ENCODE data around the gene ARHGAP42. TPM values are rescaled to one million over a fixed set of nuclear protein-coding genes. Genes with fewer than 3 reads are reported as not detected.

Gene ARHGAP42
- polyA plus RNA-seq, 3 donors, result 0.13 TPM; not detected in 2

GRCh38 chr11:100752371-100753171, 65.5 kb downstream of the ARHGAP42 start:
- H3K27ac Mint-ChIP-seq, result no peak overlapping the region
- no peak for TF ChIP-seq CTCF (IDR thresholded peaks at IDR 0.05)
- no peak overlapping the region for H3K9ac ChIP-seq (ENCODE audit: insufficient read depth, low read length, poor library complexity, severe bottlenecking)
- H3K4me3 ChIP-seq (replicated peaks in 1 of 3; ENCODE audit: low read depth in 2 of 3, low read length in 3 of 3), result no peak overlapping the region
- peaks cover 0 to 4% (median 0%) of the 10 kb centered on the region in 3 donors for H3K27me3 Mint-ChIP-seq (ENCODE audit: low read depth in 3 of 3)
- H4K20me1 ChIP-seq (ENCODE audit: insufficient read depth, low read length), result no peaks in the 10 kb centered on the region
- H3K27me3 ChIP-seq (ENCODE audit: control insufficient read depth in 2 of 2, insufficient read depth in 2 of 2, low read length in 2 of 2), result no peaks in the 10 kb centered on the region
- H3K4me2 ChIP-seq (replicated peaks; ENCODE audit: extremely low read depth, low read length, poor library complexity, severe bottlenecking), result no peak overlapping the region
- no peaks in the 10 kb centered on the region for H3K36me3 Mint-ChIP-seq
- no peak for DNase-seq
- no peaks in the 10 kb centered on the region for H3K79me2 ChIP-seq (ENCODE audit: insufficient read depth, low read length)
- H3K4me1 Mint-ChIP-seq, result no peaks in the 10 kb centered on the region
- H3K9me3 ChIP-seq (replicated peaks in 1 of 2; ENCODE audit: control insufficient read depth in 1 of 2, insufficient read depth in 1 of 2, low read length in 2 of 2), result peaks cover 14 to 23% of the 10 kb centered on the region in 2 donors
- WGBS (ENCODE audit: insufficient coverage), result 94% methylated on average over 4 of the region's 5 CpGs
- H3K36me3 ChIP-seq (replicated peaks in 1 of 2; ENCODE audit: control insufficient read depth in 1 of 2, insufficient read depth in 2 of 2, low read length in 2 of 2), result no peaks in the 10 kb centered on the region
- H2AFZ ChIP-seq (ENCODE audit: insufficient read depth, low read depth, low read length, poor library complexity, severe bottlenecking), result no peak overlapping the region
- H3K27ac ChIP-seq (ENCODE audit: low read depth in 1 of 2, low read length in 2 of 2), result no peak overlapping the region
- H3K4me1 ChIP-seq (ENCODE audit: control insufficient read depth in 1 of 2, insufficient read depth in 2 of 2, low read length in 2 of 2), result no peaks in the 10 kb centered on the region
- intact Hi-C loops (cut with micrococcal nuclease), result no loop called here
- H3K4me3 Mint-ChIP-seq, result no peak overlapping the region
- peaks cover 14 to 36% (median 24%) of the 10 kb centered on the region in 7 donors for H3K9me3 Mint-ChIP-seq

GRCh38 chr11:100753172-100753543, 66.1 kb downstream of the ARHGAP42 start:
- no peak overlapping the region for H3K4me2 ChIP-seq (replicated peaks; ENCODE audit: extremely low read depth, low read length, poor library complexity, severe bottlenecking)
- 71% methylated on average over 4 of the region's 4 CpGs for WGBS (ENCODE audit: insufficient coverage)
- H3K9me3 Mint-ChIP-seq, result peaks cover 14 to 36% (median 24%) of the 10 kb centered on the region in 7 donors

More at GRCh38 chr11:100753172-100753543, 66.1 kb downstream of the ARHGAP42 start:
- no peak overlapping the region for H3K27ac Mint-ChIP-seq
- no peaks in the 10 kb centered on the region for H3K4me1 Mint-ChIP-seq
- no peaks in the 10 kb centered on the region for H3K36me3 ChIP-seq (replicated peaks in 1 of 2; ENCODE audit: control insufficient read depth in 1 of 2, insufficient read depth in 2 of 2, low read length in 2 of 2)
- TF ChIP-seq CTCF (IDR thresholded peaks at IDR 0.05), result no peak
- no peaks in the 10 kb centered on the region for H3K79me2 ChIP-seq (ENCODE audit: insufficient read depth, low read length)
- H3K4me3 Mint-ChIP-seq, result no peak overlapping the region
- no peaks in the 10 kb centered on the region for H3K4me1 ChIP-seq (ENCODE audit: control insufficient read depth in 1 of 2, insufficient read depth in 2 of 2, low read length in 2 of 2)
- H4K20me1 ChIP-seq (ENCODE audit: insufficient read depth, low read length), result no peaks in the 10 kb centered on the region
- peaks cover 0 to 4% (median 0%) of the 10 kb centered on the region in 3 donors for H3K27me3 Mint-ChIP-seq (ENCODE audit: low read depth in 3 of 3)
- peaks cover 14 to 23% of the 10 kb centered on the region in 2 donors for H3K9me3 ChIP-seq (replicated peaks in 1 of 2; ENCODE audit: control insufficient read depth in 1 of 2, insufficient read depth in 1 of 2, low read length in 2 of 2)
- intact Hi-C loops (cut with micrococcal nuclease), result no loop called here
- no peak overlapping the region for H3K9ac ChIP-seq (ENCODE audit: insufficient read depth, low read length, poor library complexity, severe bottlenecking)
- DNase-seq, result no peak
- no peak overlapping the region for H2AFZ ChIP-seq (ENCODE audit: insufficient read depth, low read depth, low read length, poor library complexity, severe bottlenecking)
- no peak overlapping the region for H3K4me3 ChIP-seq (replicated peaks in 1 of 3; ENCODE audit: low read depth in 2 of 3, low read length in 3 of 3)
- H3K36me3 Mint-ChIP-seq, result no peaks in the 10 kb centered on the region
- H3K27ac ChIP-seq (ENCODE audit: low read depth in 1 of 2, low read length in 2 of 2), result no peak overlapping the region
- H3K27me3 ChIP-seq (ENCODE audit: control insufficient read depth in 2 of 2, insufficient read depth in 2 of 2, low read length in 2 of 2), result no peaks in the 10 kb centered on the region

Measured in CD14-positive monocyte (primary cell).